ENCODE data around the gene FKBP1B.
"Not testable (repeated sequence)": the region's sequence is repeated elsewhere in the genome, so short reads cannot be mapped to it uniquely, and the experiment has no call there.

Gene FKBP1B

GRCh38 chr2:24049485-24050021 lies at the start of gene FKBP1B:
Gene FKBP1B (plus strand): TSS chr2:24049741. CDS start chr2:24049850, 109 bp downstream.
- DNase-seq = peak; percentile 70 to 80 (median 71)

DNA sequence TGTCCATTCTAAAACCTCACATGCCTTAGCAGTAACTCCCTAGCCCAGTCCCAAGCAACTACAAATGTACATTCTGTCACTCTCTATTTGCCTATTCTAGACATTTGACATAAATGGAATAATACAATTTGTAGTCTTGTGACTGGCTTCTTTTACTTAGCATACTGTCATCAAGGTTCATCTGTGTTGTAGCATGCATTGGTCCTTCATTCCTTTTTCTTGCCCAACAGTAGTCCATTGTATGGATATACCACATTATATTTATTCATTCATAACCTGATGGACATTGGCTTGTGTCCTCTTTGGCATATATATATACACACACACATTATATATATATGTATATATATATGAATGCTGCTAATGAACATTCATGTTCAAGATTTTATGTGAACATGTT lies 41.8 kb upstream of the FKBP1B start:
- DNase-seq = no peak

- DNase-seq = no peak
Observed at GRCh38 chr2:24008672-24009366, 40.7 kb upstream of the FKBP1B start.

DNA sequence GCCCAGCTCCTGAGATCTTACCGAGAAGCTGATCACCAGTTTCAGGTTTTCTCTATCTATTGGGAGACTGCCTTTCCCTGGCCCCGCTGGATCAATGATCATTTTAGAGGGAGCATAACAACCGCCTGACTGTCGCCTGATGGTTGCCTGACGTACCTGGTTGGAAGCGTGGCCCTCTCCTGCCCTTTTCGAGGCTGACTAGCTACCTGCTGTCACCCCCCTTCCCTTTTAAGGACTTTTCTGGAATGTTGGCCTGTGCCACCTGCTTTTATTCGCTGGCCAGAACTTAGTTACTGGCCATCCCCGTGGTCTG lies 40.2 kb upstream of the FKBP1B start:
- no peak for DNase-seq

DNA sequence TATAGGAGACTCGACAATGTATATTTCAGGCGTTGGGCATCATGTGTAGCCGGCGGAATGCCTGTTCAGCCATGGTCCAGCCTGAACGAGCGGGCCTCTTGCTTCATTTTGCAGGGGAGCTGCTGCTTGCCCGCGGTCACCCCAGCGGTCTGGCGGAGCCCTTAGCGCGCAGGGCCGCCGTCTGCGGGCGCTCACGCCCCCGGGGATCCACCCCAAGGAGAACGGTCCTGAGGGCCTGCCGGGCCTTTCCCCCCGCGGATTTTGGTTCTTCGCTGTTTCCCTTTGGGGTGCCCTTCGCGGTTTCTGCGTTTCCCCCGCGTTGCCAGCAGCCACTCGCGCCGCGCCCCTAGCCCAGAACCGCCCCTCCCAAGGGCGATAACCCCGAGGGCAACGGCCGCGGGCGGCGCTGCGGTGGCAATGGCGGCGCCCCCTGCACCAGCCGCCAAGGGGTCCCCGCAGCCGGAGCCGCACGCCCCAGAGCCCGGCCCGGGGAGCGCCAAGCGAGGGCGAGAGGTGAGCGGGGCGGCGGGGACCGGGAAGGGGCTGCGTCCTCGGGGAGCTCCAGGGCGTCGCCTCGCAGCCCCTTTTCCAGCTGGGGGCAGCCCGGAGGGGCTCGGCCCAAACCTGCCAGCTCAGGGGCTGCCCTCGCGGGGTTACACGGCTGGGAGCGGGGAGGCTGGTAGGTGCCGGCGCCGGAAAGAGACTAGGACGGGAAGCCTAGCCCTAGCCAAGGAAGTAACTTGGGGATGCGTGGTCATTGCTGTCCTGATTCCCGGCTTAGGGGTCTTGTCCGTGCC lies 39.7 kb upstream of the FKBP1B start, which contains the start of gene MFSD2B:
Gene MFSD2B, plus strand, starts transcription at position 406 of the 797 bp plus-strand sequence. Its CDS starts 12 bp downstream, at position 418.
- DNase-seq = no peak

- no peak for DNase-seq
Observed at GRCh38 chr2:24010477-24011249, 38.9 kb upstream of the FKBP1B start.

DNA sequence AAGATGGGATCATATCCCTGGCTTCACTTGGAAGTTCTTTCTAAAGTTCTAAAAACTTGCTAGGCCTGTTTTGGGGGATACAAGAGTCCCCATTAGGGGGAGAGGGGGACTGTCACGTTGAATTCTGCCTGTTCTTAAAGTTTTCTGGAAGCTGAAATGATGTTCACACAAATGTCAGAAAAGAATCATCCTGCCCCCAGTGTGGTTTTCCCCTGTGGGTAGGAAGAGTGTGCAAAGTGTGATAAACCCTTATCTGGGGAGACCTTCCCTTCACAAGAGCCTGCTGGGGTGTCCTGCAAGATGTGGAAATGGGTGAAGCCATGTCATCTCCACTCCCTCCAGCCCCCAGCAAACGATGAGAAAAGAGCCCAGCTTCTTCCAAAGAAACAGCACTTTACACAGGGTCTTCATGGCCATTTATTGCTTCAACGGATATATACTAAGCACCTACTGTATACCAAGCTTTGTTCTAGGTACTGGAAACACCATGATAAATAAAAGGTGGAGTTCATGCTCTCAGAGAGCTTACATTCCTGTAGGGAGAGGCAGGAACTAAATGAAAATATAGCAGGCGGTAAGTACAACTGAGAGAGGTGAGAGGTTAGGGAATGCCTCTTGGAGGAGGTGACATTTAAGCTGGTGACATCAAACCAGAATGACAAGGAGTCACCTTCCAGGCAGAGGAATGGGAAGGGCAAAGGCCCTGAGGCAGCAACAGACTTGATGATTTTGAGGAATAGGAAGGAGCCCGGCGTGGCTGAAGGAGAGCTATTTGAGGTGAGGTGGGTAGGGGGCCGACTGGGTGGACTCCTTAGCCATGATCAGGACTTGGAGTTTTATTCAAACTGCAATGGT lies 38.1 kb upstream of the FKBP1B start:
- DNase-seq = no peak

DNA sequence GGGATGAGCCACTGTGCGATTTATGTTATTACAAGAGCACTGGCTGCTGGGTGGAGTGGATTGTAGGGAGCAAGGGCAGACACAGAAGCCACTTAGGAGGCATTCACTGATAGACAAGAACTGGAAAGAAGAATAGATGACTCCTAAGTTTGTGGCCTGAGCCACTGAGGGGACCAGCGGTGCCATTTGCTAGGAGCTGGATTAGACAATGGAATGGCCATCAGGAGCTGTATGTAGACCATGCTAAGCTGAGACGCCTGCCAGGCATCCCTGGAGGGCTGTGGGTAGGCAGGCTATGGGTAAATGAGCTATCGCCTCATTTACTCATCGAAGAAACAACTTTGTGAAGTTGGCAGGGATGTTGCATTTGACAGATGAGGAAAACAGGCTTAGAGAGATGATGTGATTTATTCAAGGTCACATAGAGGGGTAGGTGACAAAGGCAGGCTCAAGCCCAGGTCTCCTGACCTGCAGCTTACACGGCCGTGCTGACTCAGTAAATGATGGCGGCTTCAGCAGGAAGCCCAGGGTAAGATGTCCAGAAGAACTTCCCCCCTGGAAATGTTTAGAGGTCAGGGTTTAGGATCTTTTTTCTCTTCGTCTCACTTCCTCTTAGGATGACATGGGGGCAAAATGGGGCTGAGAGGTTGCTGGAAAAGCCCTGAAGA lies 36.9 kb upstream of the FKBP1B start:
- no peak for DNase-seq

- not testable (repeated sequence) for DNase-seq
Observed at GRCh38 chr2:24014902-24015301, 34.6 kb upstream of the FKBP1B start.

- peak in 1 of 3 experiments; percentile 21 for DNase-seq
Observed at GRCh38 chr2:24015562-24016375, 33.8 kb upstream of the FKBP1B start.

DNA sequence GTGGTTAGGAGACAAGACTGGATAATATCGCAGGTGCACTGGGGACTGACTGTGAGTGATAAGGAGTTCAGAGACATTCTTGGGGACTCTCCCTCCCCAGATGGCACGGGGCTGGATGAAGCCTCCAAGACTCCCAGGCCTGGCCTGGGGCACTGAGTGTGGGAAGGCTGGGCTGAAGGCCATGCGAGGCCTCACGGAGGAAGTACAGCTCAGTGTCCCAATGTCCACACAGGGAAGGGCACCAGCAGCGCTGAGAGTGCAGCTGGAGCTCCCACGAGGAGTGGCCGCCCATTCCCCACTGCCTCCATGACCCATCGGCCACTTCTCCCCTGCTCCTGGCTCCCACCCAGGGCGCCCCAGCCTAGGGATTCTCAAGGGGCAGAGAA lies 33.2 kb upstream of the FKBP1B start:
- DNase-seq = no peak

DNA sequence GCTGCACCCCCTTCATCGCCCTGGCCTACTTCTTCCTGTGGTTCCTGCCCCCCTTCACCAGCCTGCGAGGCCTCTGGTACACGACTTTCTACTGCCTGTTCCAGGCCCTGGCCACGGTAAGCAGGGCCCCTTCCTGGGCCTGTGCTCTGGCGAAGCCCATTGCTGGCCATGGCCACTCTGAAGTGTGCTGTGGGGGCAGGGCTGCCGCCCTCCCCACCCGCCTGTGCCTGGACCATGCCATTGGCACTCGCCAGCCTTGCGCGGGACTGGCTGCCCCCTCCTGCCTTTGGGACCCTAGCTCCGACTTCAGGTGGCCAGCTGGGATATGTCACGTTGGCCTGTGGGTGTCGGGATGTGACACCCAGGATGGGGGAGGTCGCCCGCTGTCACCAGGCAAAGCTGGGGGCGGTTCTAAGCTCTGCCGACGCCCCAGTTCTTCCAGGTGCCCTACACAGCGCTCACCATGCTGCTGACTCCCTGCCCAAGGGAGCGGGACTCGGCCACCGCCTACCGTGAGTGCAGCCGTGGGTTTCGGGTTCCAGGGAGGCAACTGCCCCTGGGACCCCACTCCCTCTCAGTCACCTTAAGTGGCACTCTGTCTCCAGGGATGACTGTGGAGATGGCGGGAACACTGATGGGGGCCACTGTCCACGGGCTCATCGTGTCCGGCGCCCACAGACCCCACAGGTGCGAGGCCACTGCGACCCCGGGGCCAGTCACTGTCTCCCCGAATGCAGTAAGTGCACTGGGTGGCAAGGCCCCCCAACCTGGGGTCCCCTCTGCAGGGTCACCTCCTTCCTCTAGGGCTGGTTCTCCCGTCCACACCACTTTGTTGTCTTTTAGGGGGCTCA lies 32.5 kb upstream of the FKBP1B start:
- no peak for DNase-seq

DNA sequence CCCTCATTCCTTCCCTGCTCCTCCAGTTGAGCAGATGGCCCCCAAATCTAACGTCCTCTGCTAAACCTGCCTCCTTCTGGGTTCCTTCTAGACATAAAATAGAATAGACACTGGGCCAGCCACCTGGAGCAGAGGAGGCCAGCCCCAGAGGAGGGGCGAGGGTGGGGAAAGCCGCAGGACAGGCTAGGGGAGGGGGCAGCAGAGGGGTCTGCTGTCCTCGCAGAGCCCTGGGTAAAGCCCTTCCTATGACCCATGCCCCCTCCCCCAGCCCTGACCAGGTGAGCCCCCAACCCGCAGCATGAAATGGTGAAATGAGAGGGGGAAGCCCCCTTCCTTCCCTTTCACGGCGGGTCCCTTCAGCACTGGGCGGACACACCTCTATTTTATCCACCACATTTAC lies 31.8 kb upstream of the FKBP1B start:
- no peak for DNase-seq

DNA sequence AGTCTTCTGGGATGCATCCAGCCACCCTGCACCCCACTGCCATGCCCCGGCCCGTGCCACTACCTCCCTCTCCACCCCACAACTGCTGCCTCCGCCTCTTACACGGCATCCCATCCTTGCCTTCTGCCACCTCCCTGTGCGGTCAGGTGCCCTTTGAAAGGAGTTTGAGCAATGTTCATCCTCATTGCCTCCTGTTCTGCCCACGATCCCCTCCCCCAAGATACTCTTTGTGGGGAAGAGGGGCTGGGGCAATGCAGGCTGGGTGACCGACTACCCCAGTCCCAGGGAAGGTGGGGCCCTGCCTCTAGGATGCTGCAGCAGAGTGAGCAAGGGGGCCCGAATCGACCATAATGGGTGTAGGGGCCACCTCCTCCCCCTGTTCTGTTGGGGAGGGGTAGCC lies 31.3 kb upstream of the FKBP1B start:
- no peak for DNase-seq

GRCh38 chr2:24019729-24020128 lies 29.8 kb upstream of the FKBP1B start:
- DNase-seq = no peak

GRCh38 chr2:24020244-24020643 lies 29.3 kb upstream of the FKBP1B start:
- DNase-seq = no peak

DNA sequence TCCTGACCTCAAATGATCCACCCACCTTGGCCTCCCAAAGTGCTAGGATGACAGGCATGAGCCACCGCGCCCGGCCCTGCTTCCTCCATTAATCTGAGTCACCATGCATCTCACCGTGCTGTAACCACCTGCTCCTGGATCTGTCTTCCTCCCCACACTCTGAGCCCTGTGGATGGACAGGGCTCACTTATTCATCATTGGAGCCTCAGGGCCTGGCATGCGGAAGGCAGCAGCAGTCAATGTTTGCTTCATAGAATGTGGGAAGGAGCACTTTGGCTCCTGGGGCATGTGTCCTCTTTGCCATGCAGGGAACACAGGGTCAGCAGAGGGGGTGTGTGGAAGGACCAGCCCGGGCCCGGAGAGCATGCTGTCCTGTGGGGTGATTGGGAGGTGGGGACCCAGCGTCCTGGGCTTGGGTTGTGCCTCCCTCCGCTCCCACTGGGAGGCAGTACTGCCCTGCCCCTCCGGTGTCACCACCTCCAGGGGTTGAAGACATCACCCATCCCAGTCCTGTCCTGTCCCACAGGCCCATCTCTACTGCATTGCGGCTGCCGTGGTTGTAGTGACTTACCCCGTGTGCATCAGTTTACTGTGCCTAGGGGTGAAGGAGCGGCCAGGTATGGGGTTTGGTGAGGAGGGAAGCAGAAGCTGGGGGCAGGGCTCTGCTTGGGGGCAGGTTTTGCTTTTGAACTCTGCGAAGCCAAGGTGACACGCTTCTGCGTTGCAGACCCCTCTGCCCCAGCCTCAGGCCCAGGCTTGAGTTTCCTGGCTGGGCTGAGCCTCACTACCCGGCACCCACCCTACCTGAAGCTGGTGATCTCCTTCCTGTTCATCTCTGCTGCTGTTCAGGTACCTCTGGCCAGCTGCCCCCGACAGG lies 28.2 kb upstream of the FKBP1B start:
- no peak for DNase-seq

DNA sequence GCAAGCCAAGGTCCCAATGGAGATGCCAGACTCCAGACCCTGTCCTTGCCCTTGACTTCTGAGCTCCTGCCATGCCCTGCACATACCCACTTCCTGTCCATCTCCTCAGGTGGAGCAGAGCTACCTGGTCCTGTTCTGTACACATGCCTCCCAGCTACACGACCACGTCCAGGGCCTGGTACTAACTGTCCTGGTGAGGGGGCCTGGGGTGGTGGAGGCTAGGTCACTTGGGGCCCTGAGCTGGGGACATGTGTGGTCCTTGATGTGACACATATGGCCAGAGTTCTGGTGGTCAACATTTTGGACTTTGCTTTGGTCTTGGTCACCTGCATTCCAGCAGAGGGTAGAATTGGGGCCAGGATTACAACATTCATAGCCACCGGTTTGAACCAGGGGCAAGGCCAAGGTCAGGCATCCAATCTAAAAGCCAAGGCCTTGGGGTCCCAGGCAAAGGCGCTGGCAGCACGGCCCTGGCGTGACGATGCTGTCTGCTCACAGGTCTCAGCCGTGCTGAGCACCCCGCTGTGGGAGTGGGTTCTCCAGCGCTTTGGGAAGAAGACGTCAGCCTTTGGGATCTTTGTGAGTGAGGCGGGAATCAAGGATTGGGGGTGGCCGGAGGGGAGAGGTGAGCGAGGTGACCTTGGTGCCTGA lies 27.1 kb upstream of the FKBP1B start:
- no peak for DNase-seq
